HepG2 (cell line): ENCODE measurements around the gene HCFC1. TPM values are rescaled to one million over a fixed set of nuclear protein-coding genes. Genes with fewer than 3 reads are reported as not detected.

ENCODE experiments used
- CEBPB ChIP-seq: IDR thresholded peaks from 2 replicates; pipeline ENCODE4 v1.6.1; 2011; ENCODE audit warnings: low read depth, low read length, improper control_type of control experiment, borderline replicate concordance
- GLMP ChIP-seq: sonication (generic); formaldehyde crosslinking; IDR thresholded peaks from 2 replicates; pipeline ENCODE4 v1.9.0; 2021; ENCODE audit warnings: missing genetic modification reagents, mild to moderate bottlenecking, borderline replicate concordance
- JUND ChIP-seq: sonication (generic); formaldehyde crosslinking; IDR thresholded peaks from 2 replicates; pipeline ENCODE4 v1.8.0; 2022; ENCODE audit warnings: mild to moderate bottlenecking, missing genetic modification reagents
- POLR2A ChIP-seq, 2 experiments: IDR thresholded peaks; 2 replicates each; pipeline ENCODE4 v1.6.1; 2011; ENCODE audit warnings: low read depth in 2 of 2, low read length in 2 of 2, mild to moderate bottlenecking in 1 of 2, moderate library complexity in 1 of 2; ENCODE audit not compliant: insufficient read depth in 1 of 2
- RFX5 ChIP-seq: IDR thresholded peaks from 2 replicates; pipeline ENCODE4 v1.6.1; 2011; ENCODE audit warnings: low read depth, low read length, improper control_type of control experiment
- ZNF740 ChIP-seq: sonication (generic); formaldehyde crosslinking; IDR thresholded peaks from 2 replicates; pipeline ENCODE4 v1.4.0; 2020; ENCODE audit warnings: missing genetic modification reagents
- polyA plus RNA-seq, 8 experiments: library from polyadenylated mRNA; depleted of rRNA in 3 of 8; stranded (reverse) in 7 of 8; unstranded in 1 of 8; fragments of >200 nt; fragmentation: Illumina TruSeq in 4 of 8; extraction: Trizol in 4 of 8; gene quantifications; 2 replicates each; pipeline versions ENCODE4 v1.2.1 to v1.2.3, GENCODE V29; 2011 to 2016; ENCODE audit warnings: low read depth in 4 of 8, missing spikeins in 1 of 8, mixed read lengths in 1 of 8; ENCODE audit not compliant: insufficient read depth in 1 of 8
- total RNA-seq, 5 experiments: library from RNA; depleted of rRNA; stranded (reverse); fragments of >200 nt; fragmentation: Illumina TruSeq; extraction: Trizol; gene quantifications; 2 replicates each; pipeline ENCODE4 v1.2.3, GENCODE V29; 2016; ENCODE audit warnings: low read depth in 1 of 5
- TF ChIP-seq, protein P1 (sequence below): sonication (generic); formaldehyde crosslinking; IDR thresholded peaks from 2 replicates; pipeline ENCODE4 v1.5.0; 2020; ENCODE audit warnings: mild to moderate bottlenecking, missing genetic modification reagents, borderline replicate concordance
- TF ChIP-seq, protein P2 (sequence below): sonication (generic); formaldehyde crosslinking; IDR thresholded peaks from 2 replicates; pipeline ENCODE4 v1.5.1; 2020; ENCODE audit warnings: missing genetic modification reagents, mild to moderate bottlenecking, borderline replicate concordance
- TF ChIP-seq, protein P3 (sequence below): sonication (generic); formaldehyde crosslinking; IDR thresholded peaks from 2 replicates; pipeline ENCODE4 v1.5.1; 2020; ENCODE audit warnings: mild to moderate bottlenecking, missing genetic modification reagents, moderate library complexity
- TF ChIP-seq, protein P4 (sequence below): sonication (generic); formaldehyde crosslinking; IDR thresholded peaks from 2 replicates; pipeline ENCODE4 v1.8.1; 2023; ENCODE audit warnings: missing genetic modification reagents, inconsistent platforms, borderline replicate concordance
- TF ChIP-seq, protein P5 (sequence below): sonication (generic); formaldehyde crosslinking; IDR thresholded peaks from 2 replicates; pipeline ENCODE4 v1.4.0; 2020; ENCODE audit warnings: missing genetic modification reagents

HCFC1 gene
- total and polyA plus RNA-seq, 2 of the 13 experiments (the other 11 are each of a cell fraction or from before 2014, with no cell fraction given) = 5.8 to 17.8 TPM

DNA sequence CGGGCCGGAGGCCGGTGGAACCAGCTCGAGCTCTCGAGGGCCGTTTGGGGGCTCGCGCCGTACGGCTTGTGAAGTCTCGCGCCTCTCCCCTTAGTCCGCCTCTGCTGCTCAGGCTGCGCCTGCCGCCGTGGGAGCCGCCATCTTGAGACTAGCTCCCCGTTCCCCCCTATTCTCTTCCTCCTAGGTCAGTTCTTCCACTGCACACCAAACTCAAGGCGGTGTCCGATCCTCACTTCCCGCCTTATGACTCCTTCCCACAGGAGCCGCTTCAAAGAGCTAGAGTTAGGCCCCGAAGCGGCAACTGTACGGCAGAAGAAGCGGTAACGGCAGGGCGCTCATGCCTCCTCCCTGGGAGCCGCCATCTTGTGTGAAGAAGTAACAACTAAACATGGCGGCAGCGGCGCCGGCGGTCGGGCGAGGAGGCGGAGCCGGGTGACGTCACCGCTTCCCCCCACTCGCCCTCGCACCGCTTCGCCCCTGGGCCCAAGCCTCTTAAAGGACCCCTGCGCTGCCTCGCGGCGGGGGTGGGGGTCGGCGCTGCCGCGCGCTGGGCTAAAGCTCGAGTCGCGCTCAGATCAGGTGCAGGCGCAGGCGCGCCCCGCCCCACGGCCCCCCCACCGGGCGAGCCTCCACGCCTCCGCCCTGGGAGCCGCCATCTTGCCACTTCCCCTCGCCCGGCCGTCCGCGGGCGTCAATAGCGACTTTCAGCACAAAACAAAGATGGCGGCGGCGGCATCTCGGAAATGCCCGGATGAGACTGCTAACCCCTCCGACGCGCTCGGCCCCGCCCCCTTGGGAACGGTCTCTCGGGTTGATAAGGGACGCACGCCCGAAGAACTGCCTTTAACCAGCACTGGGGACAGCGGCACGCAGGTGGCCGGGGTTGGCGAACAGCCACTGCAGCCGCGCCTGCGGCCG lies at the start of gene HCFC1 (continued):
- TF ChIP-seq, protein P1, sequence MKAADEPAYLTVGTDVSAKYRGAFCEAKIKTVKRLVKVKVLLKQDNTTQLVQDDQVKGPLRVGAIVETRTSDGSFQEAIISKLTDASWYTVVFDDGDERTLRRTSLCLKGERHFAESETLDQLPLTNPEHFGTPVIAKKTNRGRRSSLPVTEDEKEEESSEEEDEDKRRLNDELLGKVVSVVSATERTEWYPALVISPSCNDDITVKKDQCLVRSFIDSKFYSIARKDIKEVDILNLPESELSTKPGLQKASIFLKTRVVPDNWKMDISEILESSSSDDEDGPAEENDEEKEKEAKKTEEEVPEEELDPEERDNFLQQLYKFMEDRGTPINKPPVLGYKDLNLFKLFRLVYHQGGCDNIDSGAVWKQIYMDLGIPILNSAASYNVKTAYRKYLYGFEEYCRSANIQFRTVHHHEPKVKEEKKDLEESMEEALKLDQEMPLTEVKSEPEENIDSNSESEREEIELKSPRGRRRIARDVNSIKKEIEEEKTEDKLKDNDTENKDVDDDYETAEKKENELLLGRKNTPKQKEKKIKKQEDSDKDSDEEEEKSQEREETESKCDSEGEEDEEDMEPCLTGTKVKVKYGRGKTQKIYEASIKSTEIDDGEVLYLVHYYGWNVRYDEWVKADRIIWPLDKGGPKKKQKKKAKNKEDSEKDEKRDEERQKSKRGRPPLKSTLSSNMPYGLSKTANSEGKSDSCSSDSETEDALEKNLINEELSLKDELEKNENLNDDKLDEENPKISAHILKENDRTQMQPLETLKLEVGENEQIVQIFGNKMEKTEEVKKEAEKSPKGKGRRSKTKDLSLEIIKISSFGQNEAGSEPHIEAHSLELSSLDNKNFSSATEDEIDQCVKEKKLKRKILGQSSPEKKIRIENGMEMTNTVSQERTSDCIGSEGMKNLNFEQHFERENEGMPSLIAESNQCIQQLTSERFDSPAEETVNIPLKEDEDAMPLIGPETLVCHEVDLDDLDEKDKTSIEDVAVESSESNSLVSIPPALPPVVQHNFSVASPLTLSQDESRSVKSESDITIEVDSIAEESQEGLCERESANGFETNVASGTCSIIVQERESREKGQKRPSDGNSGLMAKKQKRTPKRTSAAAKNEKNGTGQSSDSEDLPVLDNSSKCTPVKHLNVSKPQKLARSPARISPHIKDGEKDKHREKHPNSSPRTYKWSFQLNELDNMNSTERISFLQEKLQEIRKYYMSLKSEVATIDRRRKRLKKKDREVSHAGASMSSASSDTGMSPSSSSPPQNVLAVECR (CRISPR knock-in tag) = peak; percentile 52; the same call in 1 of the 2 replicates
- TF ChIP-seq, protein P2, sequence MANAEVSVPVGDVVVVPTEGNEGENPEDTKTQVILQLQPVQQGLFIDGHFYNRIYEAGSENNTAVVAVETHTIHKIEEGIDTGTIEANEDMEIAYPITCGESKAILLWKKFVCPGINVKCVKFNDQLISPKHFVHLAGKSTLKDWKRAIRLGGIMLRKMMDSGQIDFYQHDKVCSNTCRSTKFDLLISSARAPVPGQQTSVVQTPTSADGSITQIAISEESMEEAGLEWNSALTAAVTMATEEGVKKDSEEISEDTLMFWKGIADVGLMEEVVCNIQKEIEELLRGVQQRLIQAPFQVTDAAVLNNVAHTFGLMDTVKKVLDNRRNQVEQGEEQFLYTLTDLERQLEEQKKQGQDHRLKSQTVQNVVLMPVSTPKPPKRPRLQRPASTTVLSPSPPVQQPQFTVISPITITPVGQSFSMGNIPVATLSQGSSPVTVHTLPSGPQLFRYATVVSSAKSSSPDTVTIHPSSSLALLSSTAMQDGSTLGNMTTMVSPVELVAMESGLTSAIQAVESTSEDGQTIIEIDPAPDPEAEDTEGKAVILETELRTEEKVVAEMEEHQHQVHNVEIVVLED (CRISPR knock-in tag) = peak; percentile 70
- TF ChIP-seq GLMP (CRISPR knock-in tag) = no peak
- TF ChIP-seq JUND = no peak
- TF ChIP-seq RFX5 = peak; percentile 59; the same call in 1 of the 2 replicates
- TF ChIP-seq ZNF740 (CRISPR knock-in tag) = peak; percentile 92
- TF ChIP-seq, protein P3, sequence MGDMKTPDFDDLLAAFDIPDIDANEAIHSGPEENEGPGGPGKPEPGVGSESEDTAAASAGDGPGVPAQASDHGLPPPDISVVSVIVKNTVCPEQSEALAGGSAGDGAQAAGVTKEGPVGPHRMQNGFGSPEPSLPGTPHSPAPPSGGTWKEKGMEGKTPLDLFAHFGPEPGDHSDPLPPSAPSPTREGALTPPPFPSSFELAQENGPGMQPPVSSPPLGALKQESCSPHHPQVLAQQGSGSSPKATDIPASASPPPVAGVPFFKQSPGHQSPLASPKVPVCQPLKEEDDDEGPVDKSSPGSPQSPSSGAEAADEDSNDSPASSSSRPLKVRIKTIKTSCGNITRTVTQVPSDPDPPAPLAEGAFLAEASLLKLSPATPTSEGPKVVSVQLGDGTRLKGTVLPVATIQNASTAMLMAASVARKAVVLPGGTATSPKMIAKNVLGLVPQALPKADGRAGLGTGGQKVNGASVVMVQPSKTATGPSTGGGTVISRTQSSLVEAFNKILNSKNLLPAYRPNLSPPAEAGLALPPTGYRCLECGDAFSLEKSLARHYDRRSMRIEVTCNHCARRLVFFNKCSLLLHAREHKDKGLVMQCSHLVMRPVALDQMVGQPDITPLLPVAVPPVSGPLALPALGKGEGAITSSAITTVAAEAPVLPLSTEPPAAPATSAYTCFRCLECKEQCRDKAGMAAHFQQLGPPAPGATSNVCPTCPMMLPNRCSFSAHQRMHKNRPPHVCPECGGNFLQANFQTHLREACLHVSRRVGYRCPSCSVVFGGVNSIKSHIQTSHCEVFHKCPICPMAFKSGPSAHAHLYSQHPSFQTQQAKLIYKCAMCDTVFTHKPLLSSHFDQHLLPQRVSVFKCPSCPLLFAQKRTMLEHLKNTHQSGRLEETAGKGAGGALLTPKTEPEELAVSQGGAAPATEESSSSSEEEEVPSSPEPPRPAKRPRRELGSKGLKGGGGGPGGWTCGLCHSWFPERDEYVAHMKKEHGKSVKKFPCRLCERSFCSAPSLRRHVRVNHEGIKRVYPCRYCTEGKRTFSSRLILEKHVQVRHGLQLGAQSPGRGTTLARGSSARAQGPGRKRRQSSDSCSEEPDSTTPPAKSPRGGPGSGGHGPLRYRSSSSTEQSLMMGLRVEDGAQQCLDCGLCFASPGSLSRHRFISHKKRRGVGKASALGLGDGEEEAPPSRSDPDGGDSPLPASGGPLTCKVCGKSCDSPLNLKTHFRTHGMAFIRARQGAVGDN (CRISPR knock-in tag) = peak; percentile 90
- peak in 1 of 2 experiments; percentile 77; a peak in 2 of 4 replicates for TF ChIP-seq POLR2A (IDR thresholded peaks at IDR 0.05; ENCODE audit: insufficient read depth in 1 of 2, low read depth in 2 of 2, low read length in 2 of 2)
- TF ChIP-seq, protein P4, sequence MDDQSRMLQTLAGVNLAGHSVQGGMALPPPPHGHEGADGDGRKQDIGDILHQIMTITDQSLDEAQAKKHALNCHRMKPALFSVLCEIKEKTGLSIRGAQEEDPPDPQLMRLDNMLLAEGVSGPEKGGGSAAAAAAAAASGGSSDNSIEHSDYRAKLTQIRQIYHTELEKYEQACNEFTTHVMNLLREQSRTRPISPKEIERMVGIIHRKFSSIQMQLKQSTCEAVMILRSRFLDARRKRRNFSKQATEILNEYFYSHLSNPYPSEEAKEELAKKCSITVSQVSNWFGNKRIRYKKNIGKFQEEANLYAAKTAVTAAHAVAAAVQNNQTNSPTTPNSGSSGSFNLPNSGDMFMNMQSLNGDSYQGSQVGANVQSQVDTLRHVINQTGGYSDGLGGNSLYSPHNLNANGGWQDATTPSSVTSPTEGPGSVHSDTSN (CRISPR knock-in tag) = no peak
- TF ChIP-seq, protein P5, sequence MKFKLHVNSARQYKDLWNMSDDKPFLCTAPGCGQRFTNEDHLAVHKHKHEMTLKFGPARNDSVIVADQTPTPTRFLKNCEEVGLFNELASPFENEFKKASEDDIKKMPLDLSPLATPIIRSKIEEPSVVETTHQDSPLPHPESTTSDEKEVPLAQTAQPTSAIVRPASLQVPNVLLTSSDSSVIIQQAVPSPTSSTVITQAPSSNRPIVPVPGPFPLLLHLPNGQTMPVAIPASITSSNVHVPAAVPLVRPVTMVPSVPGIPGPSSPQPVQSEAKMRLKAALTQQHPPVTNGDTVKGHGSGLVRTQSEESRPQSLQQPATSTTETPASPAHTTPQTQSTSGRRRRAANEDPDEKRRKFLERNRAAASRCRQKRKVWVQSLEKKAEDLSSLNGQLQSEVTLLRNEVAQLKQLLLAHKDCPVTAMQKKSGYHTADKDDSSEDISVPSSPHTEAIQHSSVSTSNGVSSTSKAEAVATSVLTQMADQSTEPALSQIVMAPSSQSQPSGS (CRISPR knock-in tag) = peak; percentile 32; the same call in 1 of the 2 replicates
- TF ChIP-seq CEBPB = no peak
